Measurements from ENCODE around the gene SNRNP48.

SNRNP48 gene

DNA sequence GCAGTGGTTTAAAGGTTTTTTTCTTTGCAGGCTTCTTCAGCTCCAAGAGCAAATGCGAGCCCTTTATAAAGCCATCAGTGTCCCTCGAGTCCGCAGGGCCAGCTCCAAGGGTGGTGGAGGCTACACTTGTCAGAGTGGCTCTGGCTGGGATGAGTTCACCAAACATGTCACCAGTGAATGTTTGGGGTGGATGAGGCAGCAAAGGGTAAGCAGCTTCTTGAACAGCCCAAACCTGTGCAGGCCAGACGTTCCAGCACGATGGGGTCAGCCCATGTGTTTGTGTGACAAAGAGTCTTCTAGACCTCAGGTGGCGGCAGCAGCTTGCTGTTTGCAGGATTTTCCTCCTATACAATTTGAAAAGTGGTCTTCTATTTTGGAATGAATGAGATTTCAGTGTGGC, 30.8 kb upstream of the SNRNP48 start:
- DNase-seq, result no peak

DNA sequence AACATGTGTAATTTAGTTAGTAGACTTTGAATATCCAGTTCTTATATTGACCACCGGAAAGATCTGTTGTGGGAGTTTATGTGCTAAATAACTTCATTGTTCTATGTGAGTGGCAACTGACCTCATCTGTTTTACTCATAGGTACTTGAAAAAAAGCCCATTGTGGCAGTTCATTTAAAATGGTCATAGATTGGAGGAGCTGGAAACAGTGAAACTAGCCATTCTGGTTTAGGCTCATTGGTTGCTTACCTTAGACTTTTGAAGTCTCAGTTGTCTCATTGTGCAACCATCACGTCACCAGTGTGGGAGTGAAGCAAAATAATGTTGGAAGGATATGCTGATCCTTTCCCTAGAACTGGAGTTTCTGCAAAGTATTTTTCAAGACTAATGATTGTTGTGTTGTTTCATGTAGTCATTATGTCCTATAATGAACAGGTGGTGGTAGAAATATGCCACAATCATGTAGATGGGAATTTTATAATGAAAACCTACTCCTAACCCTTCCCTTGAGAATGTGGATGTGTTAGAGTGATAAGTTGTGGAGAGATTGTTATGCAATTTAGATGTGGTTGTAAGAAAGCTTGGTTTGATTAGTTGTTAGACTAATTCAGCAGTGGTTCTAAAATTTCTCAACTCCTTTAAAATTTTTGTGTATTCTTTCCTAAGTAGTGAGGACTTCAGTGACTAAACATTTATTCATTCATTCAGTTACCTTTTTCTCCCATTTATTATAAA, 30.2 kb upstream of the SNRNP48 start:
- DNase-seq, result no peak

DNA sequence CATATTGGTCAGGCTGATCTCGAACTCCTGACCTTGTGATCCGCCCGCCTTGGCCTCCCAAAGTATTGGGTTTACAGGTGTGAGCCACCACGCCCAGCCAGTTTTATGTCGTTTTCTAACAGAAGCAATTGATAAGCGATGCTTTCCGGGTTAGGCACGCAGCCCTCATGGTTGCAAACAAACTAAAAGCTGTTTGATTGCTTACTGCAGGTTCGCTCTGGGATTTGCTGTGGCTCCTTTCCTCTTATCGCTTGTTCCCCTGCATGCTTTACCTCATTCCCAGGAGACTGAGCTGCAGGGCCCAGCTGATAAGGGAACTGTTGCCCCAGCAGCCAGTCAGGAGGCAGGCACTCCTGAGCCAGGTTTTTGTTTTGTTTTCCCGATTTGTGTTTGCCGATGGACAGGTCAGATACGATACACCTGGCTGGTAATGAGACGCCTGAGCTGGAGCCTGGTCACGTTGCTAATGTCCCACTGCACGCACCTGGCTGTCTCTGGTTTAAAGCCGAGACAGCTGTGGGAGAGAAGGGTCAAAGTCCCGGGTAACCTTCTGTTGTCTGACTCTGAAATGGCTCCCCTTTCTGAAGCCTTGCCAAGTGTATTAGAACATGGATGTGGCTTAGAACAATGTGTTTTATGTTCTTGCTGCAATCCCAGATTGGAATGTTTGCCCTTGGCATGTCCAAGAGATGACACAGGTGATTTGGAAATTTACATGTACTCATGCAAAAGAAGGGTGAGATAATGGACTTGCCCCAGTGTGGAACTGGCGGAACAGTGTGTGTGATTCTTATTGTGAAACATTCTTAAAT, 28.6 kb upstream of the SNRNP48 start:
- DNase-seq, result no peak

DNA sequence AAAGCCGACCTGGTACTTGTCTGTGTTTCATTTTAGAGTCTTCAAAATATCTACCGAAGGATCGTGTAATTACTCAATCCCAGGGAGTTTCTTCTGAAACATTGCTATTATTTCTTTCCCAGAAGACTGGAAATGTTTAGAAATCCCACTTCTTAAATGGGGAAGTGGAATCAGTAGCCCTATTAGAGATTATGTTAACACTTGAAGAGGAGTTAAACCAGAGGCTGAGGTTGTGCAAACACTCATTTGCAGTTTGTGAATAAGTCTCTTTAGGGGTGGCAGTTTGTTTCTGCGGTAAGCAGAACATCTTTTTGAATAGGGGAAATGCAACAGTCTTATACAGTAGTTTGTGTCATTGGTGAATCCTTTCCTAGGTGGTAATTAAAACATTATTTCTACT, 27.2 kb upstream of the SNRNP48 start:
- DNase-seq, result no peak

DNA sequence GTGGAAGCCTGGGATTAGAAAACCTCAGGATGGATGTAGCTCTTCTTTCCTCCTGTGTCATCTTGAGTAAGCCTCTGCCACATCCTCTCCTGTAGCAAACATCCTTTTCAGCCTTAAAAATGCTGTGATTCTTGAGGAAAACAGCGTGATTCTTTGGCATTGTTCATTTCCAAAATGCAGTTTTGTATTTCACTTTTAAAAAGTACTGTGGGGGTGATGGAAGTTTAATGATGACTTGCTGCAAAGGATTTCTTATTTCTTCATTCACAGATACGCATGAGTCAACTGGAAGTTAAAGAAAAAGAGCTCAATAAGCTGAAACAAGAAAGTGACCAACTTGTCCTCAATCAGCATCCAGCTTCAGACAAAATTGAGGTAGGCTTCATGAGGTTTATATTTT, 23.9 kb upstream of the SNRNP48 start:
- no peak for DNase-seq

DNA sequence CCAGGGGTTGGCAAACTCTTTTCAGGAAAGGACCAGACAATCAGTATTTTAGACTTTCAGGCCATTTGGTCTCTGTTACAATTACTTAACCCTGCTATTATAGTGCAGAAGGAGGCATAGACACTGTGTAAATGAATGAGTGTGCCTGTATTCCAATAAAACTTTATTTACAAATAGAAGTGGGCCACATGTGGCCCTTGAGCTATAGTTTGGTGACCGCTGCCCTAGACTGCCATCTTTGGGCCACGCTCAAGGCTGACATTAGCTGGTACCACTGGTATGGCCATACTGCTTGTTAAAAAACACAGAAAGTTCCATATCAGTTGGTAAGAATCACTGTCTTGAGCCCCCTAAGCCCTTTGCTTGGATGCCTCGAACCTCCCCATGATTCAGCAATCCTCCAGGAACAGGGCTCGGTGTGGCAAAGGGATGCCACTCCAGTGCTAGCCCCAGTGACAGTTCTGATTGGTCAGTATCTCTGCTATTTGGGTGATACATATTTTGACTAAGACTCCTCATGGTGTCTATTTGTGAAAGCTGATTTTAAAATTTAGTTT, 23.3 kb upstream of the SNRNP48 start:
- no peak for DNase-seq

DNA sequence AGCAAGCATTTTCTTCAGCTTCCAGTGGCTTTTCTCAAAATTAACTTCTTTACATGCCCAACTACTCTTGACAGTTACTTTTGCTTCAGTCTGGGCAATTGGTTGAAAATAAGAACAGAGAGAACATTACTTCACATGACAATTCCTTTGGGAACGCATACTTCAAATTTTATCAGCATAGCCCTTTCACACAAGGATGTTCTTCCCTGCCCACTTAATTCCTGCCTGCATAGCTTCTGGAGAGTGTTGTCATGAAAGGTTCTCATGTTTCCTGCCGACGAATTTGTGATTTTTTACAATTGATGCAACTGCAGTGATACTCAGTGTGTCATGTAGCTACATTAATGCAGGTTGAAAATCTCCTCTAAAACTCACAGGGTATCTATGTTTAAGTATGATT, 22.0 kb upstream of the SNRNP48 start:
- no peak for DNase-seq

DNA sequence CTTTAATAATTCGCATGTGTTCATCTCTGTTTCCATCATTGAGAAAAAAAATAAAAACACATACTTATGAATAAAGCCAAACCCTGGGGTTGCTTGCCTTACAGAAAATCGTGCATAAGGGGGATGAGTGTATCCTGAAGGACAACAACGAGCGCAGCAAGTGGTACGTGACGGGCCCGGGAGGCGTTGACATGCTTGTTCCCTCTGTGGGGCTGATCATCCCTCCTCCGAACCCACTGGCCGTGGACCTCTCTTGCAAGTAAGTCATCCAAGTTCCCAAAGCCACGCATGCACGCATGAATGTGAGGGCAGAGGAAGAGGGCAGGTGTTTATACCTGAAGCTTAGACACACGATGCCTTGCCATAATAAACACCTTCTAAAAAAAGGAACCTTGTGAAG, 20.9 kb upstream of the SNRNP48 start:
- DNase-seq, result no peak

DNA sequence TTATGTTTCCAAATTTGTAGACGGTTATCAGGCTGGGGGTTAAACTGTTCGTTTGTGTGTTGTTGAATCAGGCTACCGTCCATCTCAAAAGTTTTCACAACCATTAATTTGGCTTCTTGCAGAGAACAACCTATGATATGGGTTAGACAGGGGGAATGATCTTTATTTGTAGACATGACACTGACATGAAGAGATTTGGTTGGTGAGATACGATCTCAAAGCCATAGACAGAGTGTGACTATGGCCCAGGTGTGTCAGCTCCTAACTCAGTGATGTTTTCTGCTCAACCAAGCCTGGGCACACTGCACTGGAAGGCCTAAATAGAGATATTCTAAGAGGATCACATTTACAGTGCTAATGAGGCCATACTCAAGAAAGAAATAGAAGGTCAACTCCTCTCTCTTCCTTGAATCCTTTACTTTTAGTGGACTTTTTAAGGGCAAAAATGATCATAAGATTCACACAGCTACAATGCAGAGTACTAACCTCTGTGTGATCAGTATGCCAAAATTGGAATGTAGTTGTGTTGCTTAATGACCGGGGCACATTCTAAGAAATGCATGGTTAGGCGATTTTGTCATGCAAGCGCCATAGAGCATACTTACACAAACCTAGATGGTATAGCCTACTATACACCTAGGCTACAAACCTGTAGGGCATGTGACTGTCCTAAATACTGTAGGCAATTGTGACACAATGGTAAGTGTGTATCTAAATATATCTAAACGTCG, 17.6 kb upstream of the SNRNP48 start:
- no peak for DNase-seq

DNA sequence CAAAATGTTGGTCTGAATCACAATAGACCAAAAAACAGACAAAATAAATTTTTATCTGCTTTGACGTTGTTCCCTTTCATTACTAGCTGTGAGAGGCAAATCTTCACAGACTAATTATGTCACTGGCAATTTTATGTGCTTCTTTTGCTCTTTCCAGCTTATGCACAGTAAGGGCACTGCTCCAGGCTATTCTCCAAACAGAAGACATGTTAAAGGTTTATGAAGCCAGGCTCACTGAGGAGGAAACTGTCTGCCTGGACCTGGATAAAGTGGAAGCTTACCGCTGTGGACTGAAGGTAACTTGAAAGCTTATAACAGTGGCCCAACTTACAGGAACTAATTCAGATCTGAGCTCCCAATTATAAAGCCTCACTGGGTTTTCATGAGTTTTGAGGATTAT, 15.5 kb upstream of the SNRNP48 start:
- no peak for DNase-seq

DNA sequence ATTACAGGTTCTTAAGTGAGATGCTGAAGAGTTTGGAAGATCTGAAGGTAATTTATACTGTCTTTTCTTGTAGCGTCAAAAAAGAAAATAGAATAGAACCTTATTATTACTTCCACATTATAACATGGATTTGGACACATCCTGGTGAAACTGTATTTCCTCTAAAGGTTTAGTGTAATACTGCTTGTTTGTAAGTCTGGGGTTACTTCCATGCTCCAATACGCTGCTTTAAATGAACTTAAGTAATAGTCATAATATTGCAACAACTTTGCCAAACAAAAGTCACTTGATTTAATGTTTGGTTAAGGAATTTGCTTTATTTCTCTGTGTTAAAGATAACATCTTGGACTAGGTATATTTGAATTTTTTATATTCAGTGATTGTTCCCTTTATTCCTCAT, 11.5 kb upstream of the SNRNP48 start:
- DNase-seq, result no peak

DNA sequence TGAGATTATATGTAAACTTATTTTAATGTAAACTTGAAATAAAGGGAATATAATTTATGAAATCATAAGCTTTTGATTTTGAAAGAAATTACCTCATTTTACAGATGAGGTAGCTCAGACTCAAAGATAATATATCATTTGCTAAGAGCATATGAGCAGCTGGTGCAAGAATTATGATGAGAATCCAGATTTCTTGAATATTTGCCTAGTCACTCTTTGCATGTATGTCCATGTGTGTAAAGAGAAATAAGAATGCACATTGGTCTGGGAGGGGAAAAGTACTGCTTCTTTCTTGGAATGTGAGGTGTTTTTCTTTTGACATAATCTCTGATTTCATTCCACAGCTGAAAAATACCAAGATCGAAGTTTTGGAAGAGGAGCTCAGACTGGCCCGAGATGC, 11.1 kb upstream of the SNRNP48 start:
- no peak for DNase-seq

DNA sequence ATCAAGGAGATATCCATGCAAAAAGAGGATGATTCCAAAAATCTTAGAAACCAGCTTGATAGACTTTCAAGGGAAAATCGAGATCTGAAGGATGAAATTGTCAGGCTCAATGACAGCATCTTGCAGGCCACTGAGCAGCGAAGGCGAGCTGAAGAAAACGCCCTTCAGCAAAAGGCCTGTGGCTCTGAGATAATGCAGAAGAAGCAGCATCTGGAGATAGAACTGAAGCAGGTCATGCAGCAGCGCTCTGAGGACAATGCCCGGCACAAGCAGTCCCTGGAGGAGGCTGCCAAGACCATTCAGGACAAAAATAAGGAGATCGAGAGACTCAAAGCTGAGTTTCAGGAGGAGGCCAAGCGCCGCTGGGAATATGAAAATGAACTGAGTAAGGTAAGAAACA, 10.1 kb upstream of the SNRNP48 start:
- no peak for DNase-seq

DNA sequence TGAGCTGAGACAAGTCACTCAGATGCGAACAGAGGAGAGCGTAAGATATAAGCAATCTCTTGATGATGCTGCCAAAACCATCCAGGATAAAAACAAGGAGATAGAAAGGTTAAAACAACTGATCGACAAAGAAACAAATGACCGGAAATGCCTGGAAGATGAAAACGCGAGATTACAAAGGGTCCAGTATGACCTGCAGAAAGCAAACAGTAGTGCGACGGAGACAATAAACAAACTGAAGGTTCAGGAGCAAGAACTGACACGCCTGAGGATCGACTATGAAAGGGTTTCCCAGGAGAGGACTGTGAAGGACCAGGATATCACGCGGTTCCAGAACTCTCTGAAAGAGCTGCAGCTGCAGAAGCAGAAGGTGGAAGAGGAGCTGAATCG, 9.5 kb upstream of the SNRNP48 start:
- no peak for DNase-seq

DNA sequence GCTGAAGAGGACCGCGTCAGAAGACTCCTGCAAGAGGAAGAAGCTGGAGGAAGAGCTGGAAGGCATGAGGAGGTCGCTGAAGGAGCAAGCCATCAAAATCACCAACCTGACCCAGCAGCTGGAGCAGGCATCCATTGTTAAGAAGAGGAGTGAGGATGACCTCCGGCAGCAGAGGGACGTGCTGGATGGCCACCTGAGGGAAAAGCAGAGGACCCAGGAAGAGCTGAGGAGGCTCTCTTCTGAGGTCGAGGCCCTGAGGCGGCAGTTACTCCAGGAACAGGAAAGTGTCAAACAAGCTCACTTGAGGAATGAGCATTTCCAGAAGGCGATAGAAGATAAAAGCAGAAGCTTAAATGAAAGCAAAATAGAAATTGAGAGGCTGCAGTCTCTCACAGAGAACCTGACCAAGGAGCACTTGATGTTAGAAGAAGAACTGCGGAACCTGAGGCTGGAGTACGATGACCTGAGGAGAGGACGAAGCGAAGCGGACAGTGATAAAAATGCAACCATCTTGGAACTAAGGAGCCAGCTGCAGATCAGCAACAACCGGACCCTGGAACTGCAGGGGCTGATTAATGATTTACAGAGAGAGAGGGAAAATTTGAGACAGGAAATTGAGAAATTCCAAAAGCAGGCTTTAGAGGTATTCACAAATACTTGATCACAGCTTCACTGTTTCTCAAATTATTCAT, 8.9 kb upstream of the SNRNP48 start:
- DNase-seq, result no peak

DNA sequence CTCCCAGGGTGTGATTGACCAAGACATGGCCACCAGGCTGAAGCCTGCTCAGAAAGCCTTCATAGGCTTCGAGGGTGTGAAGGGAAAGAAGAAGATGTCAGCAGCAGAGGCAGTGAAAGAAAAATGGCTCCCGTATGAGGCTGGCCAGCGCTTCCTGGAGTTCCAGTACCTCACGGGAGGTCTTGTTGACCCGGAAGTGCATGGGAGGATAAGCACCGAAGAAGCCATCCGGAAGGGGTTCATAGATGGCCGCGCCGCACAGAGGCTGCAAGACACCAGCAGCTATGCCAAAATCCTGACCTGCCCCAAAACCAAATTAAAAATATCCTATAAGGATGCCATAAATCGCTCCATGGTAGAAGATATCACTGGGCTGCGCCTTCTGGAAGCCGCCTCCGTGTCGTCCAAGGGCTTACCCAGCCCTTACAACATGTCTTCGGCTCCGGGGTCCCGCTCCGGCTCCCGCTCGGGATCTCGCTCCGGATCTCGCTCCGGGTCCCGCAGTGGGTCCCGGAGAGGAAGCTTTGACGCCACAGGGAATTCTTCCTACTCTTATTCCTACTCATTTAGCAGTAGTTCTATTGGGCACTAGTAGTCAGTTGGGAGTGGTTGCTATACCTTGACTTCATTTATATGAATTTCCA, 4.6 kb upstream of the SNRNP48 start:
- no peak for DNase-seq

DNA sequence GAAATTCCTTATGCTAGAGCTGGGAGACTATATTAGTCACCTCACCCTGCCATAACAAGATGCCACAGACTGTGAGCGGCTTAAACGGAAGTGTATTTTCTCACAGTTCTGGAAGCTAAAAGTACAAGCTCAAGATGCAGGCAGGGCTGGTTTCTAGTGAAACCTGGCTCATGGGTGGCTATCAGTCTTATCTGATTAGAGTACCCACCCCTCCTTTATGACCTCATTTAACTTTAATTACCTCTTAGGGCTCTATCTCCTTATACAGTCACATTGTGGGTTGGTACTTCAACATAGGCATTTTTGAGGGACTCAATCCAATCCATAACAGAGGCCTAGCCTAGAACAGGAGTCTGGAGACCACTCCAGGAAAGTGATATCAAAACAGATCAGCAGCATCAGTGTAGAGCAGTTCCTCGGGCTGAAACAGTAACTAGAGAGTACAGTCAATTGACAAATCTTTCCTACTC, 2.3 kb upstream of the SNRNP48 start:
- no peak for DNase-seq

DNA sequence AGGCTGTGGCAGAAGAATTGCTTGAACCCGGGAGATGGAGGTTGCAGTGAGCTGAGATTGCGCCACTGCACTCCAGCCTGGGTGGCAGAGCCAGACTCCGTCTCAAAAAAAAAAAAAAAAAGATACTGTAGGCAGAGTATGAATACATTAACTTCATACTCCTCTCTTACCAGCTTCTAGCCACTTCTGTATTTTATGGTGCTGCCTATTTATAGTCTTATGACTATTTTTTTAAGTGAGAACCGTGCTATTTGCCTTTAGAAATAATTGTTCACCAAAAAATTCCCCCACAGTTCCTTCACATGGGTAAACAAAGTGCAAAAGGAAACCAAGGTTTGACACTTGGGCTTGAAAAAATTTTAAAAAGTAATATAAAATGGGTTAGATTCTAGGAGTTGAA, 1.5 kb upstream of the SNRNP48 start:
- no peak for DNase-seq

DNA sequence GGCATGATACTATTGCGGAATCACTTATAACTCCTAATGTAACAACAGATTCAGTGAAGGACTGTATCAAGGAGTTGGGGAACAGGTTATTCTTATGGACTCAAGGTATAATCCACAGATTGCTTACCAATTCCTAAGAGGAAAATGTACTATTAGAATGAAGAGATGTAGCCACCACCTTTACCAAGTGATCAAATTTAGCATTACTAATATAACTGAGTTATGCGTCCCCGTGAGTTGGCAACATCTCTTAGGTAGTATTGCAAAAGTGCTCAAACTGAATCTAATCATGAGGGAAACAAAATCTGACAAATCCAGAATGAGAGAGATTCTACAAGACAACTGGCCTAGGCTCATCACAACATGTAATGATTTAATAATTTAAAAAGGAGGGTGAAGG, 777 bp upstream of the SNRNP48 start:
- DNase-seq, result no peak

DNA sequence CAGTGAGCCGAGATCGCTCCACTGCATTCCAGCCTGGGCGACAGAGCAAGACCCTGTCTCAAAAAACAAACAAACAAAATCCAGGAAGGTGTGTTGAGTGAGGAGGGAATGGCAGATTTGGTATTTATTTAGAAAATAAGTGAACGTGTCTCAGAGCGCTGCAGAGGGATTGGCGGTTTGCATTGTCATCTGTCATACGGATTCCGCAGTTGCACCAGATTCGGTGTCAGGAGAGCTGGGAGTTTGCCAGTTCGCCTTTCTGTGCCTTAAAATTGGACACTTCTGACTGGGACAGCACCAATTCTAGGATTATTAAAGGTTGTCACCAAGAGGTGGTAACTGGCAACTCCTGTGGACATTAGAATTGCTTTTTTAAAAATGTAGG, 912 bp downstream of the SNRNP48 start:
- peak in 1 of 14 donors; percentile 16 for DNase-seq

DNA sequence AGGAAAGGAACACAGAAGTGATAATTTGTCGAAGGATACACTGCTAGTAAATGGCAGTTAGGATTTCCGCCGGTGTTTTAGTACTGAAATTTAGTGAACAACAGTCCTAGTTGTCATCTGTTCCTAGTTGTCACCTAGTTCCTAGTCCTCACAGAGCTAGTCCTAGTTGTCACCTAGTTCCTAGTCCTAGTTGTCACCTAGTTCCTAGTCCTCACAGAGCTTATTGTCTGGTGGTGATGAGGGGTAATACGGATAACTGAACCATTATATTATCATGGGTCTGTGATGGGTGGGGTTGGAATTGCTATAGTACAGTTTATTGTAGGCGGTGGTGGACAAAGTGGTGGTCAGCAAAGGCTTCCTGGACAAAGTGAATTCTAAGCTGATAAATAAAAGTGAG, 1.8 kb downstream of the SNRNP48 start:
- no peak for DNase-seq

DNA sequence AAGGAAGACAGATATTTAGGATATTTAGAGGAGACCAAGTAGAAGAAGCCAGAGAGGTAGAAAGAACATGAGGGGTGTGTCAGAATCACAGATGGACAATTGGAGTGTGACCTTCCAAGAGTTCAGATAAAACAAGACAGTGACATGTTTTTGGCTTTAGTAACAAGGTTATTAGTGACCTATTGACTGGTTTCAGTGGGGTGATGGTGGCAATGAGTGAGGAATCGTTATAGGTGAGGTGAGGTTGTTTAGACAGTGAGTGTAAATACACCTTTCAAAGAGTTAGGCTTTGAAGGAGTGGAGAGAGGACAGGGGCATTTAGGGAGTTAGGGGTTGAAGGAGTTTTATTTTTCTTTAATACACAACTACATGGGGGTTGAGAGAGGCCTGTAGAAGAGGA, 3.2 kb downstream of the SNRNP48 start:
- DNase-seq, result no peak

All from C1 segment of cervical spinal cord (tissue), 14 donors.